ENCODE measurements around the gene HACD2.

The HACD2 gene

GRCh38 chr3:123448536-123449101 lies 136.2 kb downstream of the HACD2 start, which contains the start of gene ADCY5:
TSS of gene ADCY5 (minus strand) at chr3:123449090. CDS start at chr3:123448545, 545 bp downstream.
- peak in 5 of 56 donors; percentile 35 to 70 (median 58) for DNase-seq

- peak in 5 of 56 donors; percentile 34 to 61 (median 45) for DNase-seq
Observed at GRCh38 chr3:123447749-123448517, 136.9 kb downstream of the HACD2 start.

- DNase-seq, result no peak
Observed at GRCh38 chr3:123447416-123447748, 137.5 kb downstream of the HACD2 start.

DNA sequence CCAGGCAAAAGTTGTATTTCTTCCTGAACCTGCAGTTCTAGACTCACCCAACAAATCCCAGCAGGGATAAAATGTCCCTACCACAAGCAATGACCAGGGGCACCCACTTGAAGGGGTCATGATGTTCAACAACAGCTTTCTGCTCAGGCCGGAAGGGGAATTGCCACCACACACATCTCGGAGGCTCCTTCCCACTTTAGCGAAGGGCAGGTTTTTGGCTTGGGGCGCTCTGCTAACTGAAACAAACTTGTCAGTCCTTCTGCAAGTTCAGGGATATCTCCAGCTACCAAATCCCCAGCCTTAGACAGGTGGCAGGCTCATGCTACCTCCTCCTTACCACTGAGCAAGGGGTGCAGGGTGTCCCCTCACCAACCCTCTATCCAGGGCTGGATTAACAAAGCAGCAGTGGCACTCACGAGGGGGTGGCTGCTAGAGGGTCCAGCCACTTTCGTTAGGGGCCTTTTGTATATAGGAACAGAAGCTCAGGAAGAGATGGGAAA lies 138.2 kb downstream of the HACD2 start:
- peak in 3 of 56 donors; percentile 29 to 53 (median 50) for DNase-seq

DNA sequence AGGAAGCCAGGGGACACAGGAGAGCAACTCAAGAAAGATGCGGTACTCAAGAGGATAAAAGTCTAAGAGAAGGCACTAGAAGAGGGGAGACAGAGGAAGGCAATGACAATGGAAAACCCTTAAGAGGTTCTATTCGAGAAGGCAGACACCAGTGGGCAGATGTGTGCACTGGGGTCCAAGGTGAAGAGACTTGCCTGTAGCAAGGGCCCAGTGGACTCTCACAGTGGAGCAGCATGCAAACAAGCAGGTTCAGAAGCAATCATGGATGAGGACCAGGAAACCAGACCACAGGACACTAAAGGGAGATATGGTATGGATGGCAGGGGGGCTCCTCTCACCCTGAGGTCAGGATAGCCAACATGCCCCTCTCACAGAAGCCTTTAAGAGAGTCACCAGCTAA lies 138.6 kb downstream of the HACD2 start:
- peak in 2 of 56 donors; percentile 30 to 50 for DNase-seq

DNA sequence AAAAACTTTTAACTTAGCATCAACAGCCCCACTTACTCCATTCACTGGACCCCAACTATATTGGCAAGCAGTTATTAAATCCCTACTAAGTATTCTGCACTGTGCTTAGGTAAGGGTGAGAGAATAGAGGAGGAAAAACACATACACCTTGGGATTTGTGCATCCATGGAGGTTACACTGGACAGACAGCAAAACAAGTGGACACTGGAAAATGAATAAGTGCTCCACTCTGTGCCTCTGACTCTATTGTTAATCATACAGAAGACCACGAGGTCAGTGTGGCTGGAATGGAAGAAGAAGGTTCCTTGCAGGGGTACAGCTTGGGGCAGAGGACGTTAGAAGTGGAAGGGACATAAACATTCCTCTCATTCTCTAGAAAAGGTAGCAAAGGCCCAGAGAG lies 139.2 kb downstream of the HACD2 start:
- DNase-seq, result peak in 1 of 56 donors; percentile 56

DNA sequence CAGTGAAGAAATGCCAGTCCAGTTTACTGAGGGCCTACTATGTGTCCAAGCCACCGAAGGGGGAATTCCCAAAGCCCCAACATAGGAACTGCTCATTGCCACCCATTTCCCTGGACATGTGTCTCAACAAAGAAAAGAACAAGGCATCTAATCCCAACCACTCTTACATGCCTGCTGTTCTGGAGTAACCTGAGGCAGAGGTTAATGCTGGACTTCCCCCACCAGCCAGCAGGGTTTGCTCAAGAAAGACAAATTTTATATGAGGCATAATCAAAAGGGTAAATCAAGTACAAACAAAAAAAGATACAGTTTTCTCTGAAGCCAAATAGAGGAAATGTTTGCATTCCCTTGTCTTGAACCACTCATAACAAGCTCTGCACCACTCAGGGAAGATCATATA lies 140.1 kb downstream of the HACD2 start:
- no peak for DNase-seq

DNA sequence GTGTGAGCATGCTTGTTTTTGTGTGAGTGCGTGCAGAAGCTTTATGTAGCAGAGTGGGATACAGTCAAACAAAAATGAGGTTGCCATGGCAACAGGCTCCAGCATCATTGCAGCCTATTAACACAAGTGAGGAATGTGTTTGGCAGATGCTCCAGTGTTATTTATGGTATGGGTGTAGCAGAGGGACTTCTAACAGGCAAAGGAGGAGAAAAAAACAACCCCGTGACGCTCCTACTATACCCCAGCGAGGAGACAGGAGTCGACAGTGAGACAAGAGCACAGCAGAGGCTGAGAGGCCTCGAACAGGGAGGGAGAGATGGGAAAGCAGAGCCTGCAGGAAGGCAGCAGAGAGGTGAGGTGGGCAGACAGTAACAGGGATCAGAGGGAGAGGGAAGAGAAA lies 140.8 kb downstream of the HACD2 start:
- DNase-seq, result peak in 33 of 56 donors; percentile 21 to 81 (median 52)

DNA sequence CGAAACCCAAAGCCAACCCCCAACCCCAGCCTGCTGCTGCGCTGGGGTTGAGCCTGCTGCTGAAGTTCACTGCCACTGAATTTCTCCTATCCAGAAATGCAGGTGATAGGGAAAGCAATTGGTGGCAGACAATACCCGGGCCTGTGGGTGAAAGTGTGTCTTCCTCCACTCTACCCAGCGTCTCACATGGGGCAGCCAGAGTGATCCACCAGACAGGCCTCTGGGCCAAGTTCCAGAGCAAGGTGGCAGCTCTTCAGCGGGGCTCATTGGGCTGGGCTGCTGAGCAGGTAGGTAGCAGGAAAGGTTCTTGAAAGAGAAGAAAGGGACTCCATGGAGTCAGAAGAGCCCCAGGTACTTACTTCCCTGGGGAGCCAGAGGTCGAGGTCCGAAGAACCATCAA lies 141.9 kb downstream of the HACD2 start:
- no peak for DNase-seq

GRCh38 chr3:123442125-123442524 lies 142.7 kb downstream of the HACD2 start:
- DNase-seq, result peak in 1 of 56 donors; percentile 39
